Measurements from ENCODE around the gene ALKBH6. TPM values are rescaled to one million over a fixed set of nuclear protein-coding genes. Genes with fewer than 3 reads are reported as not detected.

The ALKBH6 gene
- total and polyA plus RNA-seq, 2 of the 13 experiments (the other 11 are each of a cell fraction or from before 2014, with no cell fraction given): 13.7 to 18.1 TPM

GRCh38 chr19:35960432-35960972 is 53.5 kb downstream of the ALKBH6 start:
- no peaks in the 10 kb centered on the region for H3K79me2 ChIP-seq (ENCODE audit: insufficient read depth, low read length)
- H3K4me1 ChIP-seq (ENCODE audit: insufficient read depth, low read length): no peaks in the 10 kb centered on the region
- ATAC-seq: no peak
- peaks cover 9% of the 10 kb centered on the region; the same call in 1 of the 2 replicates for H4K20me1 ChIP-seq (ENCODE audit: insufficient read depth, low read length)
- no peak overlapping the region for H3K9ac ChIP-seq (ENCODE audit: insufficient read depth, low read depth, low read length)
- no peak overlapping the region for H3K4me3 ChIP-seq (replicated peaks in 1 of 3; ENCODE audit: insufficient read depth in 1 of 3, low read depth in 2 of 3, low read length in 3 of 3)
- H3K4me2 ChIP-seq (ENCODE audit: low read depth, low read length): no peak overlapping the region
- ChIA-PET CTCF (ENCODE audit: low intra/inter-chr PET ratio, low total read pairs) (no interaction called here), POLR2A (no interaction called here)
- H3K9me3 ChIP-seq (ENCODE audit: low read length): no peaks in the 10 kb centered on the region
- 36% methylated on average over 7 of the region's 7 CpGs for WGBS (ENCODE audit: low lambda C conversion rate)
- TF ChIP-seq KDM5B (CRISPR knock-in tag; IDR thresholded peaks at IDR 0.05; ENCODE audit: borderline replicate concordance) (no peak), ZNF660 (CRISPR knock-in tag; IDR thresholded peaks at IDR 0.05; ENCODE audit: borderline replicate concordance, low read depth) (no peak), ZNF234 (CRISPR knock-in tag; conservative IDR thresholded peaks at IDR 0.05) (no peak), DMAP1 (CRISPR knock-in tag; IDR thresholded peaks at IDR 0.05) (no peak), FOXJ3 (CRISPR knock-in tag; IDR thresholded peaks at IDR 0.05; ENCODE audit: borderline replicate concordance) (no peak), EEA1 (CRISPR knock-in tag; IDR thresholded peaks at IDR 0.05; ENCODE audit: borderline replicate concordance) (no peak), ZNF20 (CRISPR knock-in tag; IDR thresholded peaks at IDR 0.05) (no peak), ARID2 (CRISPR knock-in tag; IDR thresholded peaks at IDR 0.05; ENCODE audit: borderline replicate concordance) (no peak), ZSCAN29 (CRISPR knock-in tag; conservative IDR thresholded peaks at IDR 0.05) (no peak), SOX6 (IDR thresholded peaks at IDR 0.05) (no peak), SOX6 (CRISPR knock-in tag; IDR thresholded peaks at IDR 0.05) (no peak), ZNF225 (CRISPR knock-in tag; IDR thresholded peaks at IDR 0.05) (no peak), ZNF335 (CRISPR knock-in tag; IDR thresholded peaks at IDR 0.05) (no peak), ZNF292 (CRISPR knock-in tag; IDR thresholded peaks at IDR 0.05; ENCODE audit: borderline replicate concordance, low read depth) (no peak), SP140L (CRISPR knock-in tag; IDR thresholded peaks at IDR 0.05; ENCODE audit: borderline replicate concordance) (no peak)
- TF ChIP-seq, protein P1, sequence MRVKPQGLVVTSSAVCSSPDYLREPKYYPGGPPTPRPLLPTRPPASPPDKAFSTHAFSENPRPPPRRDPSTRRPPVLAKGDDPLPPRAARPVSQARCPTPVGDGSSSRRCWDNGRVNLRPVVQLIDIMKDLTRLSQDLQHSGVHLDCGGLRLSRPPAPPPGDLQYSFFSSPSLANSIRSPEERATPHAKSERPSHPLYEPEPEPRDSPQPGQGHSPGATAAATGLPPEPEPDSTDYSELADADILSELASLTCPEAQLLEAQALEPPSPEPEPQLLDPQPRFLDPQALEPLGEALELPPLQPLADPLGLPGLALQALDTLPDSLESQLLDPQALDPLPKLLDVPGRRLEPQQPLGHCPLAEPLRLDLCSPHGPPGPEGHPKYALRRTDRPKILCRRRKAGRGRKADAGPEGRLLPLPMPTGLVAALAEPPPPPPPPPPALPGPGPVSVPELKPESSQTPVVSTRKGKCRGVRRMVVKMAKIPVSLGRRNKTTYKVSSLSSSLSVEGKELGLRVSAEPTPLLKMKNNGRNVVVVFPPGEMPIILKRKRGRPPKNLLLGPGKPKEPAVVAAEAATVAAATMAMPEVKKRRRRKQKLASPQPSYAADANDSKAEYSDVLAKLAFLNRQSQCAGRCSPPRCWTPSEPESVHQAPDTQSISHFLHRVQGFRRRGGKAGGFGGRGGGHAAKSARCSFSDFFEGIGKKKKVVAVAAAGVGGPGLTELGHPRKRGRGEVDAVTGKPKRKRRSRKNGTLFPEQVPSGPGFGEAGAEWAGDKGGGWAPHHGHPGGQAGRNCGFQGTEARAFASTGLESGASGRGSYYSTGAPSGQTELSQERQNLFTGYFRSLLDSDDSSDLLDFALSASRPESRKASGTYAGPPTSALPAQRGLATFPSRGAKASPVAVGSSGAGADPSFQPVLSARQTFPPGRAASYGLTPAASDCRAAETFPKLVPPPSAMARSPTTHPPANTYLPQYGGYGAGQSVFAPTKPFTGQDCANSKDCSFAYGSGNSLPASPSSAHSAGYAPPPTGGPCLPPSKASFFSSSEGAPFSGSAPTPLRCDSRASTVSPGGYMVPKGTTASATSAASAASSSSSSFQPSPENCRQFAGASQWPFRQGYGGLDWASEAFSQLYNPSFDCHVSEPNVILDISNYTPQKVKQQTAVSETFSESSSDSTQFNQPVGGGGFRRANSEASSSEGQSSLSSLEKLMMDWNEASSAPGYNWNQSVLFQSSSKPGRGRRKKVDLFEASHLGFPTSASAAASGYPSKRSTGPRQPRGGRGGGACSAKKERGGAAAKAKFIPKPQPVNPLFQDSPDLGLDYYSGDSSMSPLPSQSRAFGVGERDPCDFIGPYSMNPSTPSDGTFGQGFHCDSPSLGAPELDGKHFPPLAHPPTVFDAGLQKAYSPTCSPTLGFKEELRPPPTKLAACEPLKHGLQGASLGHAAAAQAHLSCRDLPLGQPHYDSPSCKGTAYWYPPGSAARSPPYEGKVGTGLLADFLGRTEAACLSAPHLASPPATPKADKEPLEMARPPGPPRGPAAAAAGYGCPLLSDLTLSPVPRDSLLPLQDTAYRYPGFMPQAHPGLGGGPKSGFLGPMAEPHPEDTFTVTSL (CRISPR knock-in tag; IDR thresholded peaks at IDR 0.05; ENCODE audit: borderline replicate concordance): no peak
- peaks cover 4 to 35% of the 10 kb centered on the region in 2 experiments; a peak in 4 of 5 replicates for H3K27me3 ChIP-seq (ENCODE audit: control insufficient read depth in 1 of 2, insufficient read depth in 2 of 2, low read length in 2 of 2)
- no peaks in the 10 kb centered on the region for H3K36me3 ChIP-seq (replicated peaks in 1 of 2; ENCODE audit: control insufficient read depth in 1 of 2, insufficient read depth in 2 of 2, low read length in 2 of 2)
- intact Hi-C loops (cut with micrococcal nuclease; ENCODE audit: unreplicated experiment) (no loop called here), in situ Hi-C loops (cut with HindIII; ENCODE audit: extremely low pct_ligation_motif_present, low pct_unique_long_range_greater_than_20kb) (no loop called here)
- no peak overlapping the region for H2AFZ ChIP-seq (ENCODE audit: low read length)
- FAIRE-seq: no peak
- DNase-seq (ENCODE audit: low spot score): no peak
- no TSS peak for BruUV-seq (replicated peaks)
- H3K27ac ChIP-seq (ENCODE audit: extremely low read length, insufficient read depth, low read length): no peak overlapping the region

Data from HepG2 (cell line).